ENCODE results near the gene LRP2. TPM values are rescaled to one million over a fixed set of nuclear protein-coding genes. Genes with fewer than 3 reads are reported as not detected.

LRP2 gene
- total and polyA plus RNA-seq, 10 of the 15 experiments (the other 5 are each of a cell fraction or from before 2014, with no cell fraction given), result 0.01 to 0.19 (median 0.06) TPM; not detected in 5

- intact Hi-C loops (cut with micrococcal nuclease; ENCODE audit: unreplicated experiment), result no loop called here
- POLR2A ChIA-PET, result no interaction called here
- SMC1A ChIA-PET (ENCODE audit: uncharacterized antibody, unreplicated experiment), result interaction anchor here (1.0 kb wide), 1 partner anchor 12 kb away, joined by 3 read pairs; no protein-coding TSS in a partner anchor
- WGBS (ENCODE audit: insufficient coverage, insufficient replicate concordance, low lambda C conversion rate, missing lambda C conversion rate), result 45% methylated on average over 2 of the region's 2 CpGs
- no peak for TF ChIP-seq CBX3 (IDR thresholded peaks at IDR 0.05; ENCODE audit: borderline replicate concordance, low read depth)
- H3K9me3 ChIP-seq (replicated peaks; ENCODE audit: control insufficient read depth, insufficient read depth, low read length), result no peaks in the 10 kb centered on the region
- H3K79me2 ChIP-seq (ENCODE audit: control insufficient read depth, insufficient read depth, low read length), result no peaks in the 10 kb centered on the region
- CTCF ChIA-PET, result no interaction called here
- no peaks in the 10 kb centered on the region for H3K4me1 ChIP-seq (ENCODE audit: control insufficient read depth, insufficient read depth, low read length)
- H3K36me3 ChIP-seq (ENCODE audit: control insufficient read depth in 2 of 2, insufficient read depth in 2 of 2, low read length in 1 of 2), result no peaks in the 10 kb centered on the region
- in situ Hi-C loops (cut with MboI), result no loop called here
- ATAC-seq (no peak), DNase-seq (ENCODE audit: low read depth, low spot score) (no peak), FAIRE-seq (no peak)
- no peak overlapping the region for H3K4me2 ChIP-seq (ENCODE audit: control insufficient read depth, insufficient read depth)
- RAD21 ChIA-PET (ENCODE audit: unreplicated experiment), result no interaction called here
- H3K27me3 ChIP-seq (replicated peaks in 1 of 2; ENCODE audit: control insufficient read depth in 2 of 2, insufficient read depth in 2 of 2, low read length in 1 of 2), result peaks cover 0 to 3% of the 10 kb centered on the region in 2 experiments; a peak in 2 of 4 replicates
- no peak overlapping the region for H3K4me3 ChIP-seq
- no peak overlapping the region for H2AFZ ChIP-seq (ENCODE audit: control insufficient read depth, low read depth, low read length)
- BruUV-seq (replicated peaks), result no TSS peak
- H3K27ac ChIP-seq (ENCODE audit: control insufficient read depth, insufficient read depth), result no peak overlapping the region
- H3K9ac ChIP-seq (ENCODE audit: control insufficient read depth, insufficient read depth, low read length), result no peak overlapping the region
- no peaks in the 10 kb centered on the region for H4K20me1 ChIP-seq (ENCODE audit: control insufficient read depth, insufficient read depth)
Measured at GRCh38 chr2:169339657-169340056, 22.7 kb downstream of the LRP2 start.

- no peaks in the 10 kb centered on the region for H4K20me1 ChIP-seq (ENCODE audit: control insufficient read depth, insufficient read depth)
- H3K4me2 ChIP-seq (ENCODE audit: control insufficient read depth, insufficient read depth), result no peak overlapping the region
- no peak for DNase-seq (ENCODE audit: low read depth, low spot score)
- H2AFZ ChIP-seq (ENCODE audit: control insufficient read depth, low read depth, low read length), result no peak overlapping the region
- no peak for FAIRE-seq
- ChIA-PET CTCF (no interaction called here), RAD21 (ENCODE audit: unreplicated experiment) (no interaction called here), SMC1A (ENCODE audit: uncharacterized antibody, unreplicated experiment) (no interaction called here), POLR2A (no interaction called here)
- no peak for ATAC-seq
- no peaks in the 10 kb centered on the region for H3K9me3 ChIP-seq (replicated peaks; ENCODE audit: control insufficient read depth, insufficient read depth, low read length)
- no peak overlapping the region for H3K9ac ChIP-seq (ENCODE audit: control insufficient read depth, insufficient read depth, low read length)
- WGBS (ENCODE audit: insufficient coverage, insufficient replicate concordance, low lambda C conversion rate, missing lambda C conversion rate), result 37% methylated on average over 5 of the region's 5 CpGs
- intact Hi-C loops (cut with micrococcal nuclease; ENCODE audit: unreplicated experiment) (no loop called here), in situ Hi-C loops (cut with MboI) (no loop called here)
- H3K4me1 ChIP-seq (ENCODE audit: control insufficient read depth, insufficient read depth, low read length), result no peaks in the 10 kb centered on the region
- H3K27ac ChIP-seq (ENCODE audit: control insufficient read depth, insufficient read depth), result no peak overlapping the region
- H3K79me2 ChIP-seq (ENCODE audit: control insufficient read depth, insufficient read depth, low read length), result no peaks in the 10 kb centered on the region
- no peaks in the 10 kb centered on the region; a peak in 1 of 4 replicates for H3K27me3 ChIP-seq (replicated peaks in 1 of 2; ENCODE audit: control insufficient read depth in 2 of 2, insufficient read depth in 2 of 2, low read length in 1 of 2)
- BruUV-seq (replicated peaks), result no TSS peak
- no peaks in the 10 kb centered on the region for H3K36me3 ChIP-seq (ENCODE audit: control insufficient read depth in 2 of 2, insufficient read depth in 2 of 2, low read length in 1 of 2)
- H3K4me3 ChIP-seq, result no peak overlapping the region
- no peak for TF ChIP-seq ZNF207 (IDR thresholded peaks at IDR 0.05; ENCODE audit: borderline replicate concordance)
- TF ChIP-seq NR2F1 (conservative IDR thresholded peaks at IDR 0.05), result no peak
- TF ChIP-seq CTCF (IDR thresholded peaks at IDR 0.05 in 2 of 3, conservative IDR thresholded peaks at IDR 0.05 in 1 of 3; ENCODE audit: control insufficient read depth in 2 of 3, extremely low read depth in 1 of 3, insufficient read depth in 1 of 3, low read depth in 3 of 3, low read length in 3 of 3), result no peak
- TF ChIP-seq SUZ12 (IDR thresholded peaks at IDR 0.05; ENCODE audit: unreplicated experiment), result no peak
- no peak for TF ChIP-seq ZNF592 (IDR thresholded peaks at IDR 0.05)
- no peak for TF ChIP-seq E2F4 (IDR thresholded peaks at IDR 0.05; ENCODE audit: low read depth, low read length)
- no peak for TF ChIP-seq NR2C1 (IDR thresholded peaks at IDR 0.05)
Measured at GRCh38 chr2:169336695-169337094, 25.6 kb downstream of the LRP2 start.

Data from GM12878 (cell line).